ENCODE results near the gene LEF1. TPM values are rescaled to one million over a fixed set of nuclear protein-coding genes. Genes with fewer than 3 reads are reported as not detected.

Gene LEF1
- total and polyA plus RNA-seq, 2 donors (not counting 3 experiments of a cell fraction or from before 2014, with no cell fraction given) = 0.46 TPM; not detected in 1

DNA sequence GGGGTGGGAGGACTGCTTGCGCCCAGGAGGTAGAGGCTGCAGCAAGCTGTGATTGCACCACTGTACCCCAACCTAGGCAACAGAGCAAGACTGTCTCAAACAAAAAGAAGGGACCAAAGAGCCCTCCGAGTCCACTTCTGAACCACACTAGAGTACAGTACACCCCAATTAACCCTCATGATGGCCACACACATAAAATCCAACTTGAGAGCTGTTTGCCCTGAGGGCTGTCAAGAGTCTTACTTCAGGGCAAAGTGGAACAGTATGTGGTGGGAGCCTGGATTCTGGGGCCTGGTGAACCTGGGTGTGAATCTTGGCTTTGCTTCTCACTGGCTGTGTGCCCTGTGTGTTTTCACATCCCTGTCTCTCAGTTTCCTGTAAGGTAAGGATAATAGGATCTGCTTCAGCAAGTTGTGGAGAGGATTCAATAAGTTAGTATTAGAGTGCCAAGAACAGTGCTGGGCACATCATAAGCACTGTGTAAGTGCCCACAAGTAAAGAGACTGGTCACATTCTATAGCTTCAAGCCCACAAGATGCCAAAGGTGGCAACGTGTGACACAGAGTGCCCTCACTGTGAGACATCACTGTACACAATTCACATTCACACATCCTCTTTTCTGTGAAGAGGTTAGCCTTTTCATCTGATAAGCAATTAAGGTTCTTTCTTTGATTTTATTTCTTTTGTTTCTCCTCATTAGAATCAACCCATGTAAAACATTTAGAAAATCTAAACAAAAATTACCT, 52.1 kb downstream of the LEF1 start:
- Histone ChIP-seq H3K79me2 (ENCODE audit: control insufficient read depth, insufficient read depth, low read length) (no peaks in the 10 kb centered on the region), H3K9ac (replicated peaks; ENCODE audit: extremely low read depth, insufficient read depth, low read length) (no peak overlapping the region), H4K20me1 (replicated peaks; ENCODE audit: control insufficient read depth, extremely low read depth, insufficient read depth, low read length) (no peaks in the 10 kb centered on the region), H3K9me3 (replicated peaks; ENCODE audit: control insufficient read depth, insufficient read depth, low read length) (no peaks in the 10 kb centered on the region), H2AFZ (ENCODE audit: low read depth, low read length) (no peak overlapping the region), H3K9me1 (replicated peaks; ENCODE audit: control insufficient read depth, extremely low read depth, insufficient read depth, low read length) (no peaks in the 10 kb centered on the region), H3K27ac (ENCODE audit: insufficient read depth, low read depth, low read length) (no peak overlapping the region), H3K36me3 (ENCODE audit: control insufficient read depth in 2 of 2, extremely low read depth in 1 of 2, insufficient read depth in 2 of 2, low read length in 2 of 2) (no peaks in the 10 kb centered on the region), H3K4me3 (replicated peaks in 1 of 3; ENCODE audit: insufficient read depth in 1 of 3, low read depth in 1 of 3, low read length in 3 of 3) (no peak overlapping the region), H3K4me1 (ENCODE audit: control insufficient read depth, extremely low read depth, insufficient read depth, low read length) (no peaks in the 10 kb centered on the region), H3K27me3 (ENCODE audit: control insufficient read depth in 2 of 2, insufficient read depth in 2 of 2, low read length in 2 of 2) (peaks cover 1 to 2% of the 10 kb centered on the region in 2 experiments), H3K4me2 (ENCODE audit: insufficient read depth, low read length) (no peak overlapping the region)
- BruUV-seq (replicated peaks) = no TSS peak
- FAIRE-seq = no peak
- no peak for DNase-seq (ENCODE audit: low read depth, low spot score)
- intact Hi-C loops (cut with micrococcal nuclease) (no loop called here), dilution Hi-C loops (cut with MboI; ENCODE audit: extremely low pct_ligation_motif_present, low sequenced_read_pairs) (no loop called here)
- POLR2A ChIA-PET = no interaction called here
- CTCF ChIA-PET = interaction anchor here (2.1 kb wide), 1 partner anchor 14 kb away, joined by 7 read pairs; no protein-coding TSS in a partner anchor
- TF ChIP-seq MYC (IDR thresholded peaks at IDR 0.05; ENCODE audit: low read depth, low read length) (no peak), EZH2 (IDR thresholded peaks at IDR 0.05; ENCODE audit: borderline replicate concordance, low read depth, low read length, severe bottlenecking) (no peak), POLR2AphosphoS5 (IDR thresholded peaks at IDR 0.05; ENCODE audit: insufficient read depth, low read depth, low read length) (no peak), JUN (IDR thresholded peaks at IDR 0.05; ENCODE audit: borderline replicate concordance, insufficient read depth, insufficient read length, low read depth) (no peak)
- TF ChIP-seq, protein P1, sequence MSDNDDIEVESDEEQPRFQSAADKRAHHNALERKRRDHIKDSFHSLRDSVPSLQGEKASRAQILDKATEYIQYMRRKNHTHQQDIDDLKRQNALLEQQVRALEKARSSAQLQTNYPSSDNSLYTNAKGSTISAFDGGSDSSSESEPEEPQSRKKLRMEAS (IDR thresholded peaks at IDR 0.05; ENCODE audit: insufficient read depth, insufficient read length) = no peak

DNA sequence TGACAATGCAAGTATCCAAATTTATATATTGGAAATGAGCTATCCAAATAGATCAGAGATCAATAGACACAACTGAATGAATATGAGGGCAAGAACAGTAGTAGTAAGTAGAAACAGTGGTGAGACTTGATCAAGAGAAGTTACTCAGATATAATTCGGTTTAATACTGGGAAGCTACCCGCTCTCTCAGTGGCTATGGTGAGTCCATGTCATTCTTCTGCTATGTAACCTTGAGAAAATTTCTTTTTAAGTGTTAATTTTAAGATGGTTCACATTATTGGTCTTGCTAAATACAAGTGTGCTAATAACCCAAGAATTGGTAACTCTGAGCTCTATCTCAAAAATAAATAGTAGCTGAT, 53.6 kb downstream of the LEF1 start:
- H3K9me3 ChIP-seq (replicated peaks; ENCODE audit: control insufficient read depth, insufficient read depth, low read length) = no peaks in the 10 kb centered on the region
- ChIA-PET POLR2A (no interaction called here), CTCF (interaction anchor here (1.2 to 2.1 kb wide), 2 partner anchors 15 kb away, joined by 3 to 7 read pairs; no protein-coding TSS in a partner anchor)
- H3K9ac ChIP-seq (replicated peaks; ENCODE audit: extremely low read depth, insufficient read depth, low read length) = no peak overlapping the region
- dilution Hi-C loops (cut with MboI; ENCODE audit: extremely low pct_ligation_motif_present, low sequenced_read_pairs) = no loop called here
- no peaks in the 10 kb centered on the region for H3K36me3 ChIP-seq (ENCODE audit: control insufficient read depth in 2 of 2, extremely low read depth in 1 of 2, insufficient read depth in 2 of 2, low read length in 2 of 2)
- H3K4me2 ChIP-seq (ENCODE audit: insufficient read depth, low read length) = no peak overlapping the region
- H3K27me3 ChIP-seq (ENCODE audit: control insufficient read depth in 2 of 2, insufficient read depth in 2 of 2, low read length in 2 of 2) = peaks cover 1 to 2% of the 10 kb centered on the region in 2 experiments
- DNase-seq (ENCODE audit: low read depth, low spot score) = no peak
- no peak overlapping the region for H2AFZ ChIP-seq (ENCODE audit: low read depth, low read length)
- no peaks in the 10 kb centered on the region for H3K4me1 ChIP-seq (ENCODE audit: control insufficient read depth, extremely low read depth, insufficient read depth, low read length)
- no peaks in the 10 kb centered on the region for H4K20me1 ChIP-seq (replicated peaks; ENCODE audit: control insufficient read depth, extremely low read depth, insufficient read depth, low read length)
- no peak overlapping the region for H3K4me3 ChIP-seq (replicated peaks in 1 of 3; ENCODE audit: insufficient read depth in 1 of 3, low read depth in 1 of 3, low read length in 3 of 3)
- BruUV-seq (replicated peaks) = no TSS peak
- no peaks in the 10 kb centered on the region for H3K79me2 ChIP-seq (ENCODE audit: control insufficient read depth, insufficient read depth, low read length)
- H3K9me1 ChIP-seq (replicated peaks; ENCODE audit: control insufficient read depth, extremely low read depth, insufficient read depth, low read length) = no peaks in the 10 kb centered on the region
- intact Hi-C loops (cut with micrococcal nuclease) = no loop called here
- TF ChIP-seq FOS (IDR thresholded peaks at IDR 0.05; ENCODE audit: borderline replicate concordance, insufficient read depth, low read length) (no peak), GATA2 (IDR thresholded peaks at IDR 0.05; ENCODE audit: insufficient read depth, insufficient read length, low read depth, low read length) (no peak), MYC (IDR thresholded peaks at IDR 0.05; ENCODE audit: low read depth, low read length) (no peak), POLR2AphosphoS5 (IDR thresholded peaks at IDR 0.05; ENCODE audit: insufficient read depth, low read depth, low read length) (no peak), POLR2A (IDR thresholded peaks at IDR 0.05; ENCODE audit: low read depth, low read length) (no peak), EZH2 (IDR thresholded peaks at IDR 0.05; ENCODE audit: borderline replicate concordance, low read depth, low read length, severe bottlenecking) (no peak), JUN (IDR thresholded peaks at IDR 0.05; ENCODE audit: borderline replicate concordance, insufficient read depth, insufficient read length, low read depth) (no peak)
- TF ChIP-seq, protein P2, sequence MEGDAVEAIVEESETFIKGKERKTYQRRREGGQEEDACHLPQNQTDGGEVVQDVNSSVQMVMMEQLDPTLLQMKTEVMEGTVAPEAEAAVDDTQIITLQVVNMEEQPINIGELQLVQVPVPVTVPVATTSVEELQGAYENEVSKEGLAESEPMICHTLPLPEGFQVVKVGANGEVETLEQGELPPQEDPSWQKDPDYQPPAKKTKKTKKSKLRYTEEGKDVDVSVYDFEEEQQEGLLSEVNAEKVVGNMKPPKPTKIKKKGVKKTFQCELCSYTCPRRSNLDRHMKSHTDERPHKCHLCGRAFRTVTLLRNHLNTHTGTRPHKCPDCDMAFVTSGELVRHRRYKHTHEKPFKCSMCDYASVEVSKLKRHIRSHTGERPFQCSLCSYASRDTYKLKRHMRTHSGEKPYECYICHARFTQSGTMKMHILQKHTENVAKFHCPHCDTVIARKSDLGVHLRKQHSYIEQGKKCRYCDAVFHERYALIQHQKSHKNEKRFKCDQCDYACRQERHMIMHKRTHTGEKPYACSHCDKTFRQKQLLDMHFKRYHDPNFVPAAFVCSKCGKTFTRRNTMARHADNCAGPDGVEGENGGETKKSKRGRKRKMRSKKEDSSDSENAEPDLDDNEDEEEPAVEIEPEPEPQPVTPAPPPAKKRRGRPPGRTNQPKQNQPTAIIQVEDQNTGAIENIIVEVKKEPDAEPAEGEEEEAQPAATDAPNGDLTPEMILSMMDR (IDR thresholded peaks at IDR 0.05; ENCODE audit: extremely low read depth in 1 of 2, insufficient read depth in 1 of 2, low read depth in 1 of 2, low read length in 2 of 2) = no peak
- TF ChIP-seq, protein P1 (IDR thresholded peaks at IDR 0.05; ENCODE audit: insufficient read depth, insufficient read length) = no peak
- FAIRE-seq = no peak
- H3K27ac ChIP-seq (ENCODE audit: insufficient read depth, low read depth, low read length) = no peak overlapping the region

Measured in endothelial cell of umbilical vein (primary cell).